GM12875 (cell line): ENCODE measurements around the gene PDCD4.

ENCODE experiments used
- H3K4me3 ChIP-seq: one replicate; pipeline ENCODE4 v1.5.1; 2011; ENCODE audit warnings: low read depth, low read length, control low read depth
- TF ChIP-seq, protein P1 (sequence below): IDR thresholded peaks from 2 replicates; pipeline ENCODE4 v1.5.1; 2011; ENCODE audit warnings: low read depth, mild to moderate bottlenecking, control low read depth, inconsistent platforms, low read length, moderate library complexity, borderline replicate concordance; ENCODE audit not compliant: insufficient read depth

The PDCD4 gene

GRCh38 chr10:110827410-110827809 is 44.3 kb upstream of the PDCD4 start:
- H3K4me3 ChIP-seq: no peak overlapping the region
- TF ChIP-seq, protein P1, sequence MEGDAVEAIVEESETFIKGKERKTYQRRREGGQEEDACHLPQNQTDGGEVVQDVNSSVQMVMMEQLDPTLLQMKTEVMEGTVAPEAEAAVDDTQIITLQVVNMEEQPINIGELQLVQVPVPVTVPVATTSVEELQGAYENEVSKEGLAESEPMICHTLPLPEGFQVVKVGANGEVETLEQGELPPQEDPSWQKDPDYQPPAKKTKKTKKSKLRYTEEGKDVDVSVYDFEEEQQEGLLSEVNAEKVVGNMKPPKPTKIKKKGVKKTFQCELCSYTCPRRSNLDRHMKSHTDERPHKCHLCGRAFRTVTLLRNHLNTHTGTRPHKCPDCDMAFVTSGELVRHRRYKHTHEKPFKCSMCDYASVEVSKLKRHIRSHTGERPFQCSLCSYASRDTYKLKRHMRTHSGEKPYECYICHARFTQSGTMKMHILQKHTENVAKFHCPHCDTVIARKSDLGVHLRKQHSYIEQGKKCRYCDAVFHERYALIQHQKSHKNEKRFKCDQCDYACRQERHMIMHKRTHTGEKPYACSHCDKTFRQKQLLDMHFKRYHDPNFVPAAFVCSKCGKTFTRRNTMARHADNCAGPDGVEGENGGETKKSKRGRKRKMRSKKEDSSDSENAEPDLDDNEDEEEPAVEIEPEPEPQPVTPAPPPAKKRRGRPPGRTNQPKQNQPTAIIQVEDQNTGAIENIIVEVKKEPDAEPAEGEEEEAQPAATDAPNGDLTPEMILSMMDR: no peak

DNA sequence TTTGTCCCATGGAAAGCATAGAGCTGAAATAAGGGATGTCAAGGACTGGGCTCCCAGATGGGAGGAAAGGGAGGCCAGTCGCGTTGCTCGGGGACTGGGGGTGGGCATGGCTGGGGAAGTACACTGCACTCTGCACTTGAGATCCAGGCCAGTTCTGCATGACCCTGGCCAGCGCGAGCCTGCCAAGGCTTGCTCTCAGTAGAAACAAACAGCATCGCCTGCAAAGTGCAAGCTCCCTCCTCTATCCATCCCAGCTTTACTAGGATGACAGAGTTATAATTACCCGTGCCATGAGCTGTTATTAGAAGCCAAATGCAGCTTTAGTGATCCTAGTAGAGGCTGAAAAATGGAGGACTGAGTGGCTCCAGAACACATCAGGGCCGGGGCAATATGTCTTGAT is 43.9 kb upstream of the PDCD4 start:
- TF ChIP-seq, protein P1: no peak
- no peak overlapping the region for H3K4me3 ChIP-seq

DNA sequence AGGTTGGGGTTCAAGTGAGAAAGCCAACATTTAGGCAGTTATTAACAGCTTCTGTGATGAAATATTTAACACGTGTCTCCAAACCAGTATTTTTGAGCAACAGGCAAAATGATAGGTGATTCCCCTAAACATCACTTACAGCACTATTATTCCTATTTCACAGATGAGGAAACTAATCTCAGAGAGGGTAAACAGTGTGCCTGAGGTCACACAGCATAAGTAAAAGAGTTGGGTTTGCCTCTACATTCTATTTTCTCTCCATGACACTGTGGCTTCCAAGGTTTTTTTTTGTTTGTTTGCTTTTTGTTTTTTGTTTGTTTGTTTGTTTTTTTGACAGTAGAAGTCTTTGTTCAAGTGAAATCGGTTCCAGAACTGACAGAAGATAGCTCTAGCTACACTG is 43.2 kb upstream of the PDCD4 start:
- TF ChIP-seq, protein P1: no peak
- no peak overlapping the region for H3K4me3 ChIP-seq

GRCh38 chr10:110829721-110830410 is 41.9 kb upstream of the PDCD4 start:
- TF ChIP-seq, protein P1: no peak
- H3K4me3 ChIP-seq: no peak overlapping the region

DNA sequence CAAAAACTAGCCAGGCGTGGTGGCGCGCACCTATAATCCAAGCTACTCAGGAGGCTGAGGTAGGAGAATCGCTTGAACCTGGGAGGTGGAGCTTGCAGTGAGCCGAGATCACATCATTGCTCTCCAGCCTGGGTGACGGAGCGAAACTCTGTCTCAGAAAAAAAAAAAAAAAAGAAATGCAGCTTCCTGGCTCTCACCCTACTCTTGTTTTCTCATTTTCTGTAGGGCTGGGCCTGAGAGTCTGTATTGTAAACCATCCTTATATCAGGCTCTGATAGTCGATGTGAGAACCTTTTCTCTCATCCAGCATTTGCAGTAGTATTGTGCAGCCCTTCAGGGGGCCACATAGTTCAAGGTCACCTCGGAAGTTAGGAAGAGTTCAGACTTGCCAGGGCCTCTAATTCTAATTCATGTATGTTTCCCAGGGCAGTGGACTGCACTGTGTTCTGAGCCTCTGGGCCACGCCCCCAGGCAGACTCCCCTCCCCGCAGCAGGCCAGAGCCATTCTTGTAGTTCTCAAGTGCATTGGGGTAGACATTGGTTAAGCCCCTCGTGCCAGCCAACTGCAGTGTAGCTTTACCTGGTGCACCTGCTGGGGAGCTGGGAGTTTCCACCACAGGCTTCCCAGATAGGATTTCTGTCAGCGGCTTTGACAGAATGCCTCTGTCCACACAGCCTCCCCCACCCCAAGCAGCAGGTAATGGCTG is 38.3 kb upstream of the PDCD4 start:
- TF ChIP-seq, protein P1: no peak

GRCh38 chr10:110833941-110834628 is 37.6 kb upstream of the PDCD4 start:
- TF ChIP-seq, protein P1: no peak
- no peak overlapping the region for H3K4me3 ChIP-seq

More for the DNA sequence above, 38.3 kb upstream of the PDCD4 start:
- H3K4me3 ChIP-seq: no peak overlapping the region
